Smooth muscle cell (in vitro differentiated cells): ENCODE data around the gene PLEKHG1. TPM values are rescaled to one million over a fixed set of nuclear protein-coding genes. Genes with fewer than 3 reads are reported as not detected.
A peak's percentile ranks its signal among the peaks of the same experiment; 100 is the strongest.

Experiments
- DNase-seq: peaks from one replicate; lab custom pipeline; 2025; ENCODE audit not compliant: unreplicated experiment; lab: John Stamatoyannopoulos, UW
- H2AFZ ChIP-seq: fragments of 200-600 bp; sonication (generic); 2 replicates; pipeline ENCODE4 v1.6.0; 2016; ENCODE audit warnings: antibody characterized with exemption, low read depth, mild to moderate bottlenecking
- H3F3A ChIP-seq: fragments of 200-600 bp; sonication (generic); 2 replicates; pipeline ENCODE4 v1.6.0; 2017; ENCODE audit warnings: antibody characterized with exemption, low read depth
- H3K27ac ChIP-seq: fragments of 200-600 bp; sonication (generic); 2 replicates; pipeline ENCODE4 v1.5.1; 2016; ENCODE audit warnings: low read depth, mild to moderate bottlenecking
- H3K27me3 ChIP-seq: fragments of 200-600 bp; sonication (generic); 2 replicates; pipeline ENCODE4 v1.6.1; 2016; ENCODE audit warnings: low read depth, mild to moderate bottlenecking
- H3K36me3 ChIP-seq: fragments of 200-600 bp; sonication (generic); 2 replicates; pipeline ENCODE4 v1.5.1; 2016; ENCODE audit warnings: low read depth
- H3K4me1 ChIP-seq: fragments of 200-600 bp; sonication (generic); 2 replicates; pipeline ENCODE4 v1.5.1; 2016; ENCODE audit warnings: low read depth
- H3K4me2 ChIP-seq: fragments of 200-600 bp; sonication (generic); 2 replicates; pipeline ENCODE4 v1.6.0; 2016; ENCODE audit warnings: mild to moderate bottlenecking
- H3K4me3 ChIP-seq: fragments of 200-600 bp; sonication (generic); 2 replicates; pipeline ENCODE4 v1.5.1; 2016; ENCODE audit warnings: mild to moderate bottlenecking
- H3K79me2 ChIP-seq: fragments of 200-600 bp; sonication (generic); 2 replicates; pipeline ENCODE4 v1.6.0; 2016; ENCODE audit warnings: low read depth, mild to moderate bottlenecking
- H3K9ac ChIP-seq: fragments of 200-600 bp; sonication (generic); 2 replicates; pipeline ENCODE4 v1.6.0; 2016; ENCODE audit warnings: low read depth
- H3K9me3 ChIP-seq: fragments of 200-600 bp; sonication (generic); replicated peaks from 2 replicates; pipeline ENCODE4 v1.5.1; 2016; ENCODE audit warnings: low read depth
- H4K20me1 ChIP-seq: fragments of 200-600 bp; sonication (generic); 2 replicates; pipeline ENCODE4 v1.6.0; 2016; ENCODE audit warnings: low read depth
- CTCF ChIP-seq: fragments of 200-600 bp; sonication (generic); IDR thresholded peaks from 2 replicates; pipeline ENCODE4 v1.5.1; 2017; ENCODE audit warnings: borderline replicate concordance, mild to moderate bottlenecking, antibody characterized with exemption; ENCODE audit not compliant: insufficient read depth, poor library complexity, severe bottlenecking
- WGBS: methylation state at CpG from one replicate; pipeline ENCODE4 v1.1.7; 2016; ENCODE audit warnings: low lambda C conversion rate; 5-methylcytosine and 5-hydroxymethylcytosine counted together
- polyA plus RNA-seq: library from polyadenylated mRNA; unstranded; fragments of >200 nt; fragmentation: Nextera tagmentation; extraction: Ambion mirVana; gene quantifications from 2 replicates; pipeline ENCODE4 v1.2.1, GENCODE V29; 2016
- total RNA-seq: library from RNA; depleted of rRNA; stranded (reverse); fragments of >200 nt; gene quantifications from 2 replicates; pipeline ENCODE4 v1.2.3, GENCODE V29; 2014

PLEKHG1 gene
- total and polyA plus RNA-seq, 2 experiments from 2014 or later: 1.5 to 13.5 TPM

DNA sequence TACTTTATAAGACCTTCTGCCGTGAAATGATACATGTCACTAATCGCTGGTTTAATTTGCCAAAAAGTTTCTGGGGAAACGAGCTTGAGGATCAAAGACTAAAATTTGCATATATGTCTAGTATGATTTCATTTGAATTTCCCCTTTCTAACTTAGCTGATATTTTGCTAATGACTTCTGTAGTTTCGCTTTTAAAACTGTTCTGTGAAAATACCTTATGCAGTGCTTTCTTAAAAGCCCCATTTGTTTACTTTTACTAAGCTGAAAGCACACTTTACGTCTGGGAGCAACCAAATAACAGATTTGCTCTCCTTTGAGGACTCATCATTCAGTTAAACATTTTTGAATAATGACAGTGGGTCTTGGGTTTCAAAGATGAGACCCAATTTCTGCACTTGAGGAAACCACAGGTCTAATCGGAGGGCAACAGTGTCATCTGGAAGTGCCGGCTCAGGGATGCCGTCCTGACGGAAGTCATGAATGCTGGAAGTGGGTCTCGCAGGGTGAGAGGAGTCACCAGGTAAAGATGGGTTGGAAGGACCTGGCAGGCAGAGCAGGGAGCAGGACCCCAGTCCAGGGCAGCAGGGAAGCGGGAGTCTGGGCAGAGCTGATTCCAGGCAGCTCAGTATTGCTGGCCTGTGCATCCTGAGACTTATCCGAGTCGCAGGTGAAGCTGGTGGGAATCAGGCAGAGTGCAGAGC lies 33.2 kb downstream of the PLEKHG1 start:
- no peak overlapping the region for H3K4me3 ChIP-seq
- H3K27me3 ChIP-seq: no peaks in the 10 kb centered on the region
- H2AFZ ChIP-seq: no peak overlapping the region
- H3K27ac ChIP-seq: no peak overlapping the region
- H3K36me3 ChIP-seq: no peaks in the 10 kb centered on the region
- H4K20me1 ChIP-seq: peaks cover 2% of the 10 kb centered on the region
- H3K9ac ChIP-seq: no peak overlapping the region
- peak overlapping the region; percentile 39 for H3K4me2 ChIP-seq
- H3F3A ChIP-seq: peaks cover 2% of the 10 kb centered on the region
- H3K9me3 ChIP-seq: no peaks in the 10 kb centered on the region
- H3K4me1 ChIP-seq: peaks cover 4% of the 10 kb centered on the region
- TF ChIP-seq CTCF: no peak
- no peak for DNase-seq
- no peaks in the 10 kb centered on the region for H3K79me2 ChIP-seq
- WGBS: 87% methylated on average over 13 of the region's 13 CpGs

DNA sequence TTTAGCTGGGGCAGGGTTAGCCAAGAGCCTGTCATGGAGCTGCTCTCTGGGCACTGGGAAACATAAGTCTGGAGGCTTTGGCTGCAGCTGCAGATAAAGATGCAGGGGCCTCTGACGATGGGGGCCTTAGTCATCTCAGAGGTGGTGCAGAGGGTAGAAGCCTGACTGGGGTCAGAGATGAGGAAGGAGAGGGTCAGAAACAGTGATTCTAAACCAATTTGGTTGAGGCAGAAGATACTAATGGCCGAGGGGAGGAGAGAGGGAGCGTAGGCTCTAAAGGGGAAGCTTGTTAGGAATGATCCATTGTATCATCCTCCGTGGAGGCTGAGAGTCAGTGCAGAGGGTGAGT lies 33.8 kb downstream of the PLEKHG1 start:
- H3K4me1 ChIP-seq: peaks cover 4% of the 10 kb centered on the region
- no peaks in the 10 kb centered on the region for H3K27me3 ChIP-seq
- H3K27ac ChIP-seq: no peak overlapping the region
- 81% methylated on average over 4 of the region's 4 CpGs for WGBS
- H3F3A ChIP-seq: no peaks in the 10 kb centered on the region
- peaks cover 2% of the 10 kb centered on the region for H4K20me1 ChIP-seq
- H3K9ac ChIP-seq: no peak overlapping the region
- no peak overlapping the region for H2AFZ ChIP-seq
- no peaks in the 10 kb centered on the region for H3K36me3 ChIP-seq
- H3K4me3 ChIP-seq: no peak overlapping the region
- no peaks in the 10 kb centered on the region for H3K79me2 ChIP-seq
- TF ChIP-seq CTCF: no peak
- H3K4me2 ChIP-seq: no peak overlapping the region
- DNase-seq: no peak
- no peaks in the 10 kb centered on the region for H3K9me3 ChIP-seq

DNA sequence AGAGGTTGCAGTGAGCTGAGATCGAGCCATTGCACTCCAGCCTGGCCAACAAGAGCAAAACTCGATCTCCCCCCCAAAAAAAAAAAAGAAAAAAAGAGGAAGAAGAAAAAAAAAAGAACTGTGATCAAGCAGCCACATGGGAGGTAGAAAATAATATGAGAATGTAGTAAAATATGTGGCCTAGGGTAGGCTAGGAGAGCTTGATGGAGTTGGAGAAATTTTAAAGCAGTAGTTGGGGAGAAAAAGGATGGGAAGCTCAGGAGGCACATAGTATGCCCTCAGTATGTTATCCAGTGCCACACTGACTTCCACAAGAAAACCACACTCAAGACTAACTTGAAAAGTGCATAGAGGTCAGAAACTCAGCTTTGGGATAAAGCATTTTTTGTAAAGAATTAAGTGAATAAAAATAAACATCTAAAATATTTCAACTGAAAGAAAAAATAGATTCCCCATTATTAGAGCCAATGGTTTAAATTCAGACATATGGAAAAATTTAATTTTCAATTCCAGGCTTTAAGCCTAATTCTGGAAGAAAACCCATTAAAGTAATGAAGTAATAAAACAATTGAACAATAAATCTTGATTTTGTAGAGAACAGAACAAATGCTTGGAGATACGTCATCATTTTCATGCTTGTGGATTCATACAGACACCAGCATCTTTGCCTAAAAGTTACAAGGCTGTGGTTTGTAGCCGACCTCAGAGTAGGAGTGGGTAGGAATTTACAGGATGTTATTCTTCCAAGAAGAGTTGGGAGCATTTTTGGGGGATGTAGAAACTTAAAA lies 34.7 kb downstream of the PLEKHG1 start:
- no peak for DNase-seq
- no peaks in the 10 kb centered on the region for H3K9me3 ChIP-seq
- 63% methylated on average over 4 of the region's 4 CpGs for WGBS

More for the DNA sequence above, 34.7 kb downstream of the PLEKHG1 start:
- no peaks in the 10 kb centered on the region for H3F3A ChIP-seq
- H2AFZ ChIP-seq: no peak overlapping the region
- no peaks in the 10 kb centered on the region for H3K36me3 ChIP-seq
- H3K4me1 ChIP-seq: peaks cover 4% of the 10 kb centered on the region
- no peak overlapping the region for H3K4me3 ChIP-seq
- no peaks in the 10 kb centered on the region for H3K27me3 ChIP-seq
- peak overlapping the region; percentile 30 for H3K4me2 ChIP-seq
- H4K20me1 ChIP-seq: peaks cover 2% of the 10 kb centered on the region
- H3K9ac ChIP-seq: no peak overlapping the region
- no peaks in the 10 kb centered on the region for H3K79me2 ChIP-seq
- H3K27ac ChIP-seq: no peak overlapping the region
- TF ChIP-seq CTCF: no peak
